ENCODE data around the gene TSPAN14.

- TF ChIP-seq, protein P1, sequence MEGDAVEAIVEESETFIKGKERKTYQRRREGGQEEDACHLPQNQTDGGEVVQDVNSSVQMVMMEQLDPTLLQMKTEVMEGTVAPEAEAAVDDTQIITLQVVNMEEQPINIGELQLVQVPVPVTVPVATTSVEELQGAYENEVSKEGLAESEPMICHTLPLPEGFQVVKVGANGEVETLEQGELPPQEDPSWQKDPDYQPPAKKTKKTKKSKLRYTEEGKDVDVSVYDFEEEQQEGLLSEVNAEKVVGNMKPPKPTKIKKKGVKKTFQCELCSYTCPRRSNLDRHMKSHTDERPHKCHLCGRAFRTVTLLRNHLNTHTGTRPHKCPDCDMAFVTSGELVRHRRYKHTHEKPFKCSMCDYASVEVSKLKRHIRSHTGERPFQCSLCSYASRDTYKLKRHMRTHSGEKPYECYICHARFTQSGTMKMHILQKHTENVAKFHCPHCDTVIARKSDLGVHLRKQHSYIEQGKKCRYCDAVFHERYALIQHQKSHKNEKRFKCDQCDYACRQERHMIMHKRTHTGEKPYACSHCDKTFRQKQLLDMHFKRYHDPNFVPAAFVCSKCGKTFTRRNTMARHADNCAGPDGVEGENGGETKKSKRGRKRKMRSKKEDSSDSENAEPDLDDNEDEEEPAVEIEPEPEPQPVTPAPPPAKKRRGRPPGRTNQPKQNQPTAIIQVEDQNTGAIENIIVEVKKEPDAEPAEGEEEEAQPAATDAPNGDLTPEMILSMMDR (conservative IDR thresholded peaks at IDR 0.05; ENCODE audit: low read length): no peak
- TF ChIP-seq EZH2phosphoT487 (IDR thresholded peaks at IDR 0.05; ENCODE audit: borderline replicate concordance, low read depth, low read length): no peak
Measured at GRCh38 chr10:80412486-80412885, 41.6 kb upstream of the TSPAN14 start.
